ENCODE data around the gene HUS1B.
"Not testable (repeated sequence)": the region's sequence is repeated elsewhere in the genome, so short reads cannot be mapped to it uniquely, and the experiment has no call there.

The HUS1B gene

GRCh38 chr6:684831-685636 lies 28.1 kb upstream of the HUS1B start:
- Mint-ChIP-seq H3K27me3 (no peaks in the 10 kb centered on the region), H3K36me3 (peaks cover 10% of the 10 kb centered on the region), H3K27ac (peak overlapping the region; percentile 85), H3K4me3 (peak overlapping the region; percentile 57), H3K9me3 (no peaks in the 10 kb centered on the region), H3K4me1 (peaks cover 43% of the 10 kb centered on the region)

- H3K27ac Mint-ChIP-seq = peak overlapping the region; percentile 38
- H3K4me3 Mint-ChIP-seq = peak overlapping the region; percentile 30
- peaks cover 8% of the 10 kb centered on the region for H3K36me3 Mint-ChIP-seq
- no peaks in the 10 kb centered on the region for H3K9me3 Mint-ChIP-seq
- no peaks in the 10 kb centered on the region for H3K27me3 Mint-ChIP-seq
- H3K4me1 Mint-ChIP-seq = peaks cover 51% of the 10 kb centered on the region
Measured at GRCh38 chr6:683742-684440, 27.0 kb upstream of the HUS1B start.

- Mint-ChIP-seq H3K36me3 (peaks cover 11% of the 10 kb centered on the region), H3K4me3 (no peak overlapping the region), H3K27me3 (no peaks in the 10 kb centered on the region), H3K4me1 (peaks cover 59% of the 10 kb centered on the region), H3K27ac (no peak overlapping the region), H3K9me3 (no peaks in the 10 kb centered on the region)
Measured at GRCh38 chr6:680666-681340, 23.9 kb upstream of the HUS1B start.

GRCh38 chr6:680251-680650 lies 23.4 kb upstream of the HUS1B start:
- H3K4me1 Mint-ChIP-seq = peaks cover 55% of the 10 kb centered on the region

GRCh38 chr6:679282-679681 lies 22.4 kb upstream of the HUS1B start:
- Mint-ChIP-seq H3K27me3 (no peaks in the 10 kb centered on the region), H3K4me3 (no peak overlapping the region), H3K36me3 (peaks cover 7% of the 10 kb centered on the region), H3K27ac (no peak overlapping the region), H3K4me1 (peaks cover 57% of the 10 kb centered on the region), H3K9me3 (no peaks in the 10 kb centered on the region)

More at GRCh38 chr6:680251-680650, 23.4 kb upstream of the HUS1B start:
- no peaks in the 10 kb centered on the region for H3K9me3 Mint-ChIP-seq
- H3K36me3 Mint-ChIP-seq = peaks cover 7% of the 10 kb centered on the region
- no peak overlapping the region for H3K4me3 Mint-ChIP-seq
- H3K27ac Mint-ChIP-seq = no peak overlapping the region
- no peaks in the 10 kb centered on the region for H3K27me3 Mint-ChIP-seq

GRCh38 chr6:678520-678919 lies 21.6 kb upstream of the HUS1B start:
- Mint-ChIP-seq H3K27ac (no peak overlapping the region), H3K4me3 (no peak overlapping the region), H3K36me3 (peaks cover 7% of the 10 kb centered on the region), H3K9me3 (no peaks in the 10 kb centered on the region), H3K27me3 (no peaks in the 10 kb centered on the region), H3K4me1 (peaks cover 49% of the 10 kb centered on the region)

- Mint-ChIP-seq H3K27ac (no peak overlapping the region), H3K27me3 (no peaks in the 10 kb centered on the region), H3K4me3 (no peak overlapping the region), H3K9me3 (no peaks in the 10 kb centered on the region), H3K36me3 (peaks cover 7% of the 10 kb centered on the region), H3K4me1 (peaks cover 43% of the 10 kb centered on the region)
Measured at GRCh38 chr6:677919-678318, 21.0 kb upstream of the HUS1B start.

GRCh38 chr6:674956-675355 lies 18.1 kb upstream of the HUS1B start:
- peak overlapping the region; percentile 11 for H3K4me3 Mint-ChIP-seq
- peaks cover 34% of the 10 kb centered on the region for H3K4me1 Mint-ChIP-seq
- H3K9me3 Mint-ChIP-seq = peaks cover 8% of the 10 kb centered on the region
- peaks cover 13% of the 10 kb centered on the region for H3K36me3 Mint-ChIP-seq
- H3K27ac Mint-ChIP-seq = peak overlapping the region; percentile 2
- H3K27me3 Mint-ChIP-seq = no peaks in the 10 kb centered on the region

GRCh38 chr6:674406-674805 lies 17.5 kb upstream of the HUS1B start:
- Mint-ChIP-seq H3K4me3 (no peak overlapping the region), H3K9me3 (peaks cover 8% of the 10 kb centered on the region), H3K4me1 (peaks cover 30% of the 10 kb centered on the region), H3K27me3 (no peaks in the 10 kb centered on the region), H3K36me3 (peaks cover 11% of the 10 kb centered on the region), H3K27ac (no peak overlapping the region)

GRCh38 chr6:667253-667927 lies 10.5 kb upstream of the HUS1B start:
- Mint-ChIP-seq H3K4me3 (no peak overlapping the region), H3K9me3 (peaks cover 6% of the 10 kb centered on the region), H3K27me3 (no peaks in the 10 kb centered on the region), H3K36me3 (peaks cover 23% of the 10 kb centered on the region), H3K4me1 (peaks cover 44% of the 10 kb centered on the region), H3K27ac (no peak overlapping the region)

- Mint-ChIP-seq H3K27me3 (no peaks in the 10 kb centered on the region), H3K36me3 (peaks cover 17% of the 10 kb centered on the region), H3K27ac (no peak overlapping the region), H3K4me1 (peaks cover 53% of the 10 kb centered on the region), H3K9me3 (no peaks in the 10 kb centered on the region), H3K4me3 (no peak overlapping the region)
Measured at GRCh38 chr6:665403-666267, 8.7 kb upstream of the HUS1B start.

- peaks cover 17% of the 10 kb centered on the region for H3K36me3 Mint-ChIP-seq
- not testable (repeated sequence) for H3K27me3 Mint-ChIP-seq, H3K9me3 Mint-ChIP-seq, H3K4me3 Mint-ChIP-seq, H3K27ac Mint-ChIP-seq
- H3K4me1 Mint-ChIP-seq = peaks cover 68% of the 10 kb centered on the region
Measured at GRCh38 chr6:663788-664187, 6.9 kb upstream of the HUS1B start.

GRCh38 chr6:659716-660581 lies 3.0 kb upstream of the HUS1B start:
- peak overlapping the region; percentile 63 for H3K4me3 Mint-ChIP-seq
- peaks cover 5% of the 10 kb centered on the region for H3K9me3 Mint-ChIP-seq
- no peaks in the 10 kb centered on the region for H3K27me3 Mint-ChIP-seq
- peaks cover 73% of the 10 kb centered on the region for H3K4me1 Mint-ChIP-seq
- peaks cover 15% of the 10 kb centered on the region for H3K36me3 Mint-ChIP-seq
- H3K27ac Mint-ChIP-seq = peak overlapping the region; percentile 71

GRCh38 chr6:658244-658643 lies 1.3 kb upstream of the HUS1B start:
- Mint-ChIP-seq H3K36me3 (peaks cover 14% of the 10 kb centered on the region), H3K9me3 (peaks cover 5% of the 10 kb centered on the region), H3K4me3 (no peak overlapping the region), H3K27me3 (no peaks in the 10 kb centered on the region), H3K4me1 (peaks cover 62% of the 10 kb centered on the region), H3K27ac (no peak overlapping the region)
